ENCODE measurements around the gene RFX4. TPM values are rescaled to one million over a fixed set of nuclear protein-coding genes. Genes with fewer than 3 reads are reported as not detected.
"Not testable (repeated sequence)": the region's sequence is repeated elsewhere in the genome, so short reads cannot be mapped to it uniquely, and the experiment has no call there.

The RFX4 gene
- total RNA-seq, 1 experiment from 2014 or later, result not detected

GRCh38 chr12:106690569-106691305 lies 107.9 kb downstream of the RFX4 start:
- no peak for DNase-seq (ENCODE audit: low spot score)
- no peaks in the 10 kb centered on the region for H3K36me3 ChIP-seq (ENCODE audit: insufficient read depth, low read length, poor library complexity, severe bottlenecking)
- TF ChIP-seq CTCF (conservative IDR thresholded peaks at IDR 0.05; ENCODE audit: low read depth, low read length), result no peak
- ChIA-PET POLR2A (ENCODE audit: low non-redundant PET) (no interaction called here), CTCF (no interaction called here)
- H3K9me3 ChIP-seq (ENCODE audit: low read depth, low read length, poor library complexity, severe bottlenecking), result no peaks in the 10 kb centered on the region
- no peaks in the 10 kb centered on the region for H3K4me1 ChIP-seq (ENCODE audit: insufficient read depth, low read length, poor library complexity, severe bottlenecking)
- H3K27me3 ChIP-seq (replicated peaks; ENCODE audit: insufficient read depth, low read depth, low read length, poor library complexity), result no peaks in the 10 kb centered on the region
- no peak overlapping the region for H3K4me3 ChIP-seq (ENCODE audit: low read depth, low read length, poor library complexity, severe bottlenecking)
- no TSS peak for BruUV-seq (replicated peaks)
- intact Hi-C loops (cut with micrococcal nuclease; ENCODE audit: unreplicated experiment), result no loop called here
- H3K27ac ChIP-seq (ENCODE audit: low read depth, low read length, poor library complexity, severe bottlenecking), result no peak overlapping the region

- H3K9me3 ChIP-seq (ENCODE audit: low read depth, low read length, poor library complexity, severe bottlenecking); DNase-seq (ENCODE audit: low spot score); H3K27me3 ChIP-seq (replicated peaks; ENCODE audit: insufficient read depth, low read depth, low read length, poor library complexity); intact Hi-C loops (cut with micrococcal nuclease; ENCODE audit: unreplicated experiment); H3K4me3 ChIP-seq (ENCODE audit: low read depth, low read length, poor library complexity, severe bottlenecking); POLR2A ChIA-PET (ENCODE audit: low non-redundant PET); H3K36me3 ChIP-seq (ENCODE audit: insufficient read depth, low read length, poor library complexity, severe bottlenecking); BruUV-seq (replicated peaks); H3K4me1 ChIP-seq (ENCODE audit: insufficient read depth, low read length, poor library complexity, severe bottlenecking); H3K27ac ChIP-seq (ENCODE audit: low read depth, low read length, poor library complexity, severe bottlenecking); CTCF ChIA-PET: not testable (repeated sequence)
Observed at GRCh38 chr12:106692033-106692432, 109.2 kb downstream of the RFX4 start.

- ChIA-PET POLR2A (ENCODE audit: low non-redundant PET) (no interaction called here), CTCF (no interaction called here)
- H3K27me3 ChIP-seq (replicated peaks; ENCODE audit: insufficient read depth, low read depth, low read length, poor library complexity), result no peaks in the 10 kb centered on the region
- no TSS peak for BruUV-seq (replicated peaks)
- no peaks in the 10 kb centered on the region for H3K36me3 ChIP-seq (ENCODE audit: insufficient read depth, low read length, poor library complexity, severe bottlenecking)
- DNase-seq (ENCODE audit: low spot score), result no peak
- TF ChIP-seq CTCF (conservative IDR thresholded peaks at IDR 0.05; ENCODE audit: low read depth, low read length), result no peak
- TF ChIP-seq EZH2 (IDR thresholded peaks at IDR 0.05; ENCODE audit: borderline replicate concordance, low read depth, low read length, poor library complexity, severe bottlenecking), result no peak
- no peak overlapping the region for H3K27ac ChIP-seq (ENCODE audit: low read depth, low read length, poor library complexity, severe bottlenecking)
- H3K4me1 ChIP-seq (ENCODE audit: insufficient read depth, low read length, poor library complexity, severe bottlenecking), result no peaks in the 10 kb centered on the region
- intact Hi-C loops (cut with micrococcal nuclease; ENCODE audit: unreplicated experiment), result no loop called here
- H3K9me3 ChIP-seq (ENCODE audit: low read depth, low read length, poor library complexity, severe bottlenecking), result no peaks in the 10 kb centered on the region
- H3K4me3 ChIP-seq (ENCODE audit: low read depth, low read length, poor library complexity, severe bottlenecking), result no peak overlapping the region
Observed at GRCh38 chr12:106692896-106693820, 110.4 kb downstream of the RFX4 start.

All from A673 (cell line).